GM18517 (cell line): Measurements from ENCODE around the gene CALHM2.
"Not testable (repeated sequence)": the region's sequence is repeated elsewhere in the genome, so short reads cannot be mapped to it uniquely, and the experiment has no call there.

Experiments used
- ATAC-seq: cut with Tn5 transposase; IDR thresholded peaks from one replicate; pipeline ENCODE4 v1.9.1; 2021; ENCODE audit warnings: mild to moderate bottlenecking, moderate library complexity; ENCODE audit not compliant: unreplicated experiment

CALHM2 gene

DNA sequence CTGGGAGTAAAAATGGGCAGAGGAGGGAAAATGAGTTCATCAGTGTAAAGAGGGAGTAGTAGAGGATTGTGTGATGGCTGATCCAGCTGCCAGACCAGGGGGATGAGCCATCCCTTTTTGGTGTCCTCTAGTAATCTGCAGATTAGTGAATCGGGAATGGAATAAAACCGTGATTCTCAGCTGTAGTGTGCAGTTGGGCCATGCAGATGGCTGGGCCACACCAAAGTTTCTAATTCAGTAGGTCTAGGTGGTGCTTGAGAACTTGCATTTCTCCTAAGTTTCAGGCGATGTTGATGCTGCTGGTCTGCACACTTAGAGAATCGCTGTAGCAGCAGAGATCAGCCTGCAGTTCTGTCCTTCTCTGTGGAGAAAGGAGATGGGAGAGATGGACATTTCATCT, 33.1 kb downstream of the CALHM2 start:
- ATAC-seq, result no peak

DNA sequence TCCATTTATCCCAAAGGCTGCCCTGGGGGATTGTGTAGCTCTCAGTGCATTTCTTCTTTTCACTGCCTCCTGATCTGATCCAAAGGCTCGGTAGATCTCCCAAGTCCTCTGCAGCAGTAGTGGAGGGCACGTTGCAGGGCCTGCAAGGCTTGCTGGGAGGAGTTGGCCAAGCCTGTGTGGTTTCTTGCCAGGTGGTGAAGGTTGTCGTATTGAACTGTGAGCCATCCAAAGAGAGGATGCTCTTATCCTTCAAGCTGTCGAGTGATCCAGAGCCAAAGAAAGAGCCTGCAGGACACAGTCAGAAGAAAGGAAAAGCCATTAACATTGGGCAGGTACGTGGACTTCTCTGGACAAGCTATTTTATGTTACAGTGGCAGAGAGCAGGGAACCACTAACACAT, 34.6 kb downstream of the CALHM2 start:
- no peak for ATAC-seq

DNA sequence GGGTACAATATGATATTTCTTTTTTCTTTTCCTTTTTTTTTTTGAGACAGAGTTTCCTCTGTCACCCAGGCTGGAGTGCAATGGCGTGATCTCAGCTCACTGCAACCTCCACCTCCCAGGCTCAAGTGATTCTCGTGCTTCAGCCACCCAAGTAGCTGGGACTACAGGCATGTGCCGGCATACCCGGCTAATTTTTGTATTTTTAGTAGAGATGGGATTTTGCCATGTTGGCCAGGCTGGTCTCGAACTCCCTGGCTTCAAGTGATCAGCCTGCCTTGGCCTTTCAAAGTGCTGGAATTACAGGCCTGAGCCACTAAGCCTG, 35.1 kb downstream of the CALHM2 start:
- ATAC-seq, result not testable (repeated sequence)

GRCh38 chr10:103416436-103417147, 35.6 kb downstream of the CALHM2 start:
- no peak for ATAC-seq

DNA sequence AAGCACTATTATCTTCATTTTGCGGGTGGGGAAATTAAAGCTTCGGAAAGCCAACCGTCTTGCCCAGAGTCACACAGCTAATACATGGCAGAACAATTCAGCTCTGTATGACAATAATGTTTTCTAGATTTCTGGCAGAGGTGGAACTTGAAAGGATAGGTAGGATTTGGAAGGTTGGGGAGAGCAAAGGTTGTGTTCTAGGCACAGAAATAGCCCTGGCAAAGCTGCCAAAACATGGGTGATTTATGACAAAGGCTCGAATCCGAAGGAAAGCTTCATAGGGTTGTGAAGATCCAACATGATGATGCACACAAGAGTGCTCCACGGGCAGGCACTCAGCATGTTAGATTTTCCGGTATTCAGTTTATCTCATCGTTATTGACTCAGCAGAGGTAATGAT, 36.6 kb downstream of the CALHM2 start:
- no peak for ATAC-seq

DNA sequence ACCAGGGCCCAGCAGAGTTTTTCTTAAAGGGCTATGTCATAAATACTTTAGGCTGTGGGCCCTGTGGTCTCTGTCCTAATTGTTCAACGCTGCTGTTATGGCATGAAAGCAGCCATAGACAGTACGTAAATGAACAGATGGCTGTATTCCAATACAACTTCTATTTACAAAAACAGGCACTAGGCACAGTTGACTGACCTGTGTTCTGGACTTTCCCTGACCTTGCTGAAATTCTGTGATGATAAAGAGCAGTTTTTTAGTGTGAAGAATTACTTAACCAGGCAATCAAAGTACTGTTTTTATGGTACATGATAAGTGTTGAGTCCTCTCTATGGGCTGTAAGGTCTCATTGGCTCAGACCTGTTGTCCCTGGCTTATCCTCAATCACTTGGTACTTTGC, 38.6 kb downstream of the CALHM2 start:
- ATAC-seq, result no peak

GRCh38 chr10:103397191-103397825, 54.9 kb downstream of the CALHM2 start:
- ATAC-seq, result no peak

GRCh38 chr10:103396789-103397087, 55.4 kb downstream of the CALHM2 start:
- ATAC-seq, result no peak
